Measurements from ENCODE around the gene COL18A1.
"Not testable (repeated sequence)": the region's sequence is repeated elsewhere in the genome, so short reads cannot be mapped to it uniquely, and the experiment has no call there.

Gene COL18A1

DNA sequence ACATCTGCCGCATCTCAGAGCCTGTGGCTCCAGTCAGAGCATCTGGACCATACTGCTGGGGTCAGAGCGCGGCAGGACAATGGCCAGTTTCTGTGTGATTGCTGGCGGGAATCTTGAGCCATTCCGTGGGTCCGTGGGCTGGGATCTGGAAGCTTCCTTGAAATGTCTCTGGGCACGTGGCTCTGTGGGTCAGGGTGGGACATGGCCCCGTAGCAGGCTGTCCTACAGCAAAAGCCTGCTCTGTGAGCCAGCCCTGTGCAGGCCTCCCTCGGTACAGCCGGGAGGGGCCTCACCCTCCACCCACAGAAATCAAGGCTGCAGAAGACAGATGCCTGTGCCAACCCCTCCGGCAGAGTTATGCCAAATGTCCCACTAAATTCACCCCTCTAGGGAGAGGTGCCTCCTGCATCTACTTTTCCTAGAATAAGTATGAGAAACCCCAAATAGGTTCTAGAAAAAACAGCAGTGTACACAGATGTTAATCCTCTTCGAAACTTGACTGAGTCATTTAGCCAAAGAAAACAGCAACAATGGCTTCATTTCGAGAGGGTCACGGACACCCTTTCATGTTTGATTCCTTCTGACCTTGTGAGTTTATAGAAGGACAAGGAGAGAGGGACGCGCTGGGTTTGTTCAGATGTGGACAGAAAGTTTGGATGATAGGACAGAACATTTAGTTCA, 27.8 kb downstream of the COL18A1 start:
- intact Hi-C loops (cut with DNase I): no loop called here
- no peak for DNase-seq

GRCh38 chr21:45433301-45433700, 28.3 kb downstream of the COL18A1 start:
- intact Hi-C loops (cut with DNase I): no loop called here
- no peak for DNase-seq

- intact Hi-C loops (cut with DNase I): no loop called here
Observed at GRCh38 chr21:45433911-45434644, 29.1 kb downstream of the COL18A1 start.

GRCh38 chr21:45434645-45435217, 29.8 kb downstream of the COL18A1 start:
- DNase-seq: no peak
- intact Hi-C loops (cut with DNase I): no loop called here

More at GRCh38 chr21:45433911-45434644, 29.1 kb downstream of the COL18A1 start:
- no peak for DNase-seq

GRCh38 chr21:45435405-45435981, 30.5 kb downstream of the COL18A1 start:
- DNase-seq: no peak
- intact Hi-C loops (cut with DNase I): no loop called here

DNA sequence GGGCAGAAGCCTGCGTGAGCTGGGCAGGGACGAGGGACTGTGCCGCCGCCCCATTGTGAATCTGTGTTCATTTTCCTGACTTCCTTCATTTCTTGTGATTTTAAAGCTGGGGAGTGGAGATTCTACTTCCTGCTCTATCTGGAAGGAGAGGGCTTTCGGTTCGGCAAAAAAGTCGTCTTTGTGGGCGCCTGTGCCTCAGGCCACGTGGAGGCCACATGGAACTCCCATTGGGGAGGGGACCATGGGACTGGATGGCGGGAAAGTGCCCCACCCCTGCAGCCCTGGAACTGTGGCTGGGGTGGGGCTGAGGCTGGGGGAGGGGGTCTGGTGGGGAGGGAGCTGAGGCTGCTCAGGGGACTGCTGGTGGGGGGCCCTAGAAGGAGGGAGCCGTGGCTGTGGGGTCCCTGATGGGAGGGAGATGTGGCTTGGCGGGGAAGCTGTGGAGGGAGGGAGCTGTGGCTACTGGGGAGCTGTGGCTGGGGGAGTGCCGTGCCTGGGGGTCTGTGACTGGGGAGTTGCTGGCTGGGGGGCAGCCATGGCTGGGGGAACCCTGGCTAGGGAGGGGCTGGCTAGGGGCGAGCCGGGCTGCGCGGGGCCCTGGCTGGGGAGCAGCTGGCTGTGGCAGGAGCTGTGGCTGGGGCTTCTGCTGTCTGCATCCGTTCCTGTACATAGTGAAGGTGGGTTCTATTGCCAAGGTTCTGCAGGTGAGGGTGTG, 31.5 kb downstream of the COL18A1 start:
- DNase-seq: peak in 9 of 42 donors; percentile 21 to 40 (median 32)
- intact Hi-C loops (cut with DNase I): no loop called here

GRCh38 chr21:45437844-45438243, 32.9 kb downstream of the COL18A1 start:
- intact Hi-C loops (cut with DNase I): loop anchor here (2.0 kb wide), 1 partner anchor 145 kb away; no protein-coding TSS in a partner anchor
- not testable (repeated sequence) for DNase-seq

DNA sequence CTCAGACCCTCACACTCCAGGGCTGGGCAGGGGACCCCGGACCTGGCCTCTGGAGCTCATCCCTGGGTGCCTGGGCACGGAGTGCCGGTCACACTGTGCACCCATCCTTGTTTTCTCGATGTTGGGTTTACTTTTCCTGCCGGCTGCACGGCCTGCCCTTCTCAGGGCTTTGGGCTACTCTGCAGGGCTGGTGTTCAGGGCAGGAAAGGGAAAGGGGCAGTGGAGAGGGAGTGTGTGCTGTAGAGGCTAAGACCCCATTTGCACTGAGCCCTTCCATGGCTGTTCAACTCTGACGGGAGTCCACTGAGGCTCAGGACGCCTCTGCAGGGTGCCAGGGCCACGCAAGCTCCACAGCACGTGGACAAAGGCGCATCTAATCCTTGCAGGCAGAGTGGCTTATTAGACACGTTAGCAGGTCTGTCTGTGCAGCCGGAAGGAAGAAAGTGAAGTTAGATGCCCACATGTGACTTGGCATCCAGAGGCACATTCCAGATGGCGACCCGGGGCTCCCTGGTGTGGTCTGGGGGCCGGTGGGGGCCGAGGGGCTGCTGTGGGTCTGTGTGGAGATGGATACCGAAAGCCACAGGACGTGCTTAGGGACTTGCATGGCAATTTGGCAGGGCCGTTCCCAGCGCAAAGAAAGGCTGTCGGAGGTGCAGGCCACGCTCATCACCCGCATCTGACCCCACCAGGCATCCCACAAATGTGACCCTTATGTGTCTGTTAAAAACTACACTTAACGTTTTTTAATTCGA, 33.6 kb downstream of the COL18A1 start:
- DNase-seq: no peak
- intact Hi-C loops (cut with DNase I): loop anchor here (2.0 kb wide), 1 partner anchor 146 kb away; no protein-coding TSS in a partner anchor

DNA sequence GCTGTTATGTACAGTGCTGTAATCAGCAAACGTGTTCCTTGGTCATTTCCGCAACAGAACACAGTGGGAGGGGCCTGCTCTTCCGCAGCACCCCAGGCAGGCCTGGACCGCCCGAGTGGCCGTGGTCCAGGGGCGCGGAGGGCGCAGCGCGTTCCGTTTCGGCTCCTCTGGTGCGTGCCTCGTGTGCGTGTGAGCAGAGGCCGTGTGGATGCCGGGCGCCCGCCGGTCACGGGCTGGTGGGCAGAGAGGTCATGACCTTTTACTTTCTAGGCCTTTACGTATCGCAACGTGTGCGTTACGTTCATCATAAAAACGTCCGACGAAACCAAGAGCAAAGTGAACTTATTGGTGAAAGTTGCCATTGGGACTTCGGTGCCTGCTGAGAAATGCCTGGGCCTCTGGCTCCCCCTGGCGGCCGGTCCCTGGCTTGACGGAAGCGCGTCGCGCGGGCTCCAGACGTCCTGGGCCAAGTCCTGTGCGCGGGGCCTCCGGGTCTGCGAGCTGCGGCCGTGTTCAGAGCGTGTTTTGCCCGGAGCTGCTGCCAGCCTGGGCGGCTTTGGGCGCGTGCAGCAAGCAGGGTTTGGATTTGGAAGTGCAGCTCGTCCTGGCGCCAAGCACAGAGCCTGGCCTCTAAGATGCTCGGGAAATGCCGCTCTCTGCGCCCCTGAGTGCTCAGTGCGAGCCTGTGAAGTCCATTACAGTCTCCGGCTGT, 34.4 kb downstream of the COL18A1 start:
- intact Hi-C loops (cut with DNase I): loop anchor here (2.0 kb wide), 1 partner anchor 147 kb away; no protein-coding TSS in a partner anchor
- DNase-seq: peak; percentile 53 to 94 (median 85)

DNA sequence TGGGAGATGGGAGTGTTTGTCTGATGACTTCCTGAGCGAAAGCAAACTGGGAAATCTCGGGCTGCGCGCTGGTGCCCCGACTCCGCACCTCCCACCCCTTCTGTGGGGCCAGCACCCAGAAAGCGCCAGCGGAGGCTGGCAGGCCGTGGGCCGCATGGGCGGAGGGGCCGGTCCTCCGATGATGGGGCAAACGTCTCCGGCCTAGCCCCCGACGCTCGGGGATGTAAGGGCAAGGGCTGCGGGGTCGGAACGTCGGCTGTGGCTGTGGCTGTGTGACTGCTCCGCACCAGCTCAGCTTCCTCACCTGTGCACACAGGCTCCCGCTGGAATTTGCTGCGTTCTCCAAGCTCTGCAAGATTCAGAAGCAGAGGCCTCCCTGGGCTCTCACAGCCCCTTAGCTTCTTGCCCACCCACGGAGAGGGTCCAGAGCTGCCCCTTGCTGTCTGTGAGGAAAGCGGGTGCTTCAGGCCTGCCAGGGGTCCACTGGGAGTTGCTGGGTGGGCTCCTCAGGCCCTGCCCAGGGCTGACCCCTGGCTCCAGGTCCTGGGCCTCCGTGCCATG, 35.0 kb downstream of the COL18A1 start:
- DNase-seq: peak in 1 of 42 donors; percentile 0
- intact Hi-C loops (cut with DNase I): loop anchor here (2.0 kb wide), 1 partner anchor 147 kb away; no protein-coding TSS in a partner anchor

DNA sequence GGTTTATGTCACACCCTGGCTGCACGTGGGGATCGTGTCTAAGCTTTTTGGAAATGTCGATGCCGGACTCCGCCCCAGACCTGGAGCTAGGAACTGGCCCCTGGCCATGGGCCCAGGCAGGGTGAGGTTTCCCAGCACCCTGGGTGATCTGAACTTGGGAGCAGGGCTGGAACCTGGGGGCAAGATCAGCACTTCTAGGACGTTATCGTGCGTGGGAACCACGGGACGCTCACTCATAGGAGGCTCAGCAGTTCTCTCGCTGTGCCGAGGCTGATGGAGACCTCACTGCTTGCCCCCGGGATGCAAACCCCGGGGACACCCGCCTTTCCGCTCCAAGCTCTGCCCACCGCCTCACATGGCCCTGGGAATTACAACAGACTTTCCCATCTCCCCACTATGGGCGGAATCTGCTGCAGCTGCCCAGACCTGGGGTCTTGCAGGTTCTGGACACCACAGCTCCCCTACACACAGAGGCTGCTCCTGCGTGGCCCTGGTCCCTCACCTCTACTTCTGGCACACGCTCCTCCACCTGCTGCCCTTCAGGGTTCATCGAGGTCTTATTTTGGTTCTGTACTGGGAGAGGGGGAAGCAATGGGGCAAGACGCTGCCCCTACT, 35.9 kb downstream of the COL18A1 start:
- intact Hi-C loops (cut with DNase I): no loop called here
- DNase-seq: no peak

- intact Hi-C loops (cut with DNase I): no loop called here
- no peak for DNase-seq
Observed at GRCh38 chr21:45441431-45442255, 36.7 kb downstream of the COL18A1 start.

GRCh38 chr21:45442276-45442675, 37.3 kb downstream of the COL18A1 start:
- intact Hi-C loops (cut with DNase I): no loop called here

GRCh38 chr21:45442686-45443594, 38.0 kb downstream of the COL18A1 start:
- intact Hi-C loops (cut with DNase I): not testable (repeated sequence)
- peak in 1 of 42 donors; percentile 0 for DNase-seq

More at GRCh38 chr21:45442276-45442675, 37.3 kb downstream of the COL18A1 start:
- DNase-seq: no peak

All from head of caudate nucleus (tissue), 42 donors.